H9 (cell line): ENCODE results near the gene MPP2. TPM values are rescaled to one million over a fixed set of nuclear protein-coding genes. Genes with fewer than 3 reads are reported as not detected.

Experiments
- DNase-seq: peaks from one replicate; pipeline ENCODE4 v3.0.0-alpha.2; 2017
- H2AFZ ChIP-seq: one replicate; pipeline ENCODE4 v1.6.1; 2013; ENCODE audit warnings: mild to moderate bottlenecking, low read length, control low read depth, moderate library complexity
- H2AK5ac ChIP-seq: 2 replicates; pipeline ENCODE4 v1.6.1; 2013; ENCODE audit warnings: low read length, control low read depth, mixed read lengths; ENCODE audit not compliant: insufficient read length
- H2BK120ac ChIP-seq: one replicate; pipeline ENCODE4 v1.6.1; 2013; ENCODE audit warnings: low read depth, mild to moderate bottlenecking, low read length, control low read depth, inconsistent platforms; ENCODE audit not compliant: poor library complexity, severe bottlenecking
- H2BK12ac ChIP-seq: 2 replicates; pipeline ENCODE4 v1.6.1; 2013; ENCODE audit warnings: low read length, control low read depth, mixed read lengths, low read depth; ENCODE audit not compliant: insufficient read length
- H2BK15ac ChIP-seq: 2 replicates; pipeline ENCODE4 v1.6.1; 2013; ENCODE audit warnings: low read depth, low read length, control low read depth
- H2BK20ac ChIP-seq: one replicate; pipeline ENCODE4 v1.6.1; 2013; ENCODE audit warnings: low read depth, mild to moderate bottlenecking, low read length, control low read depth, inconsistent platforms; ENCODE audit not compliant: poor library complexity, severe bottlenecking
- H2BK5ac ChIP-seq: 2 replicates; pipeline ENCODE4 v1.6.1; 2013; ENCODE audit warnings: low read length, control low read depth, mixed read lengths; ENCODE audit not compliant: insufficient read length
- H3K14ac ChIP-seq: 2 replicates; pipeline ENCODE4 v1.6.1; 2013; ENCODE audit warnings: low read length, control low read depth; ENCODE audit not compliant: insufficient read depth
- H3K18ac ChIP-seq: 2 replicates; pipeline ENCODE4 v1.6.1; 2013; ENCODE audit warnings: low read depth, mild to moderate bottlenecking, mixed read lengths, low read length, control low read depth; ENCODE audit not compliant: insufficient read length
- H3K23ac ChIP-seq: 2 replicates; pipeline ENCODE4 v1.6.1; 2013; ENCODE audit warnings: low read length, control low read depth, mixed read lengths, low read depth; ENCODE audit not compliant: insufficient read length
- H3K23me2 ChIP-seq: 2 replicates; pipeline ENCODE4 v1.6.1; 2013; ENCODE audit warnings: low read depth, mild to moderate bottlenecking, mixed read lengths, low read length, control low read depth; ENCODE audit not compliant: insufficient read length, poor library complexity, severe bottlenecking
- H3K27ac ChIP-seq: 2 replicates; pipeline ENCODE4 v1.5.1; 2013; ENCODE audit warnings: low read length, control low read depth, mixed read lengths, low read depth; ENCODE audit not compliant: insufficient read length
- H3K27me3 ChIP-seq: 2 replicates; pipeline ENCODE4 v1.6.1; 2013; ENCODE audit warnings: low read length, control low read depth, inconsistent platforms; ENCODE audit not compliant: insufficient read depth
- H3K4ac ChIP-seq: 2 replicates; pipeline ENCODE4 v1.6.1; 2013; ENCODE audit warnings: low read depth, mild to moderate bottlenecking, control low read depth, inconsistent platforms, low read length, moderate library complexity
- H3K4me1 ChIP-seq: 2 replicates; pipeline ENCODE4 v1.6.1; 2013; ENCODE audit warnings: low read length, control low read depth, inconsistent platforms; ENCODE audit not compliant: insufficient read depth
- H3K4me2 ChIP-seq: 2 replicates; pipeline ENCODE4 v1.6.1; 2013; ENCODE audit warnings: low read length, control low read depth, mixed read lengths; ENCODE audit not compliant: insufficient read length, insufficient read depth
- H3K56ac ChIP-seq: 2 replicates; pipeline ENCODE4 v1.6.1; 2013; ENCODE audit warnings: low read depth, mild to moderate bottlenecking, mixed read lengths, low read length, control low read depth; ENCODE audit not compliant: insufficient read length
- H3K79me1 ChIP-seq: 2 replicates; pipeline ENCODE4 v1.6.1; 2013; ENCODE audit warnings: low read depth, mild to moderate bottlenecking, moderate library complexity, low read length, control low read depth, inconsistent platforms; ENCODE audit not compliant: insufficient read depth, poor library complexity, severe bottlenecking
- H3K79me2 ChIP-seq: 2 replicates; pipeline ENCODE4 v1.6.1; 2013; ENCODE audit warnings: low read length, control low read depth, inconsistent platforms; ENCODE audit not compliant: insufficient read depth
- H3K9ac ChIP-seq: 2 replicates; pipeline ENCODE4 v1.6.1; 2013; ENCODE audit warnings: low read length, control low read depth, mixed read lengths; ENCODE audit not compliant: insufficient read length; ENCODE audit errors: extremely low read depth
- H3K9me3 ChIP-seq: one replicate; pipeline ENCODE4 v1.6.1; 2013; ENCODE audit warnings: low read depth, low read length, inconsistent platforms; ENCODE audit not compliant: control insufficient read depth
- H3T11ph ChIP-seq: one replicate; pipeline ENCODE4 v1.6.1; 2013; ENCODE audit warnings: mild to moderate bottlenecking, low read length, control low read depth, inconsistent platforms
- H4K20me1 ChIP-seq: one replicate; pipeline ENCODE4 v1.6.1; 2013; ENCODE audit not compliant: control insufficient read depth, insufficient read length, insufficient read depth
- H4K5ac ChIP-seq: 2 replicates; pipeline ENCODE4 v1.6.1; 2013; ENCODE audit warnings: low read depth, mild to moderate bottlenecking, mixed read lengths, low read length, control low read depth; ENCODE audit not compliant: insufficient read length
- H4K8ac ChIP-seq: replicated peaks from 2 replicates; pipeline ENCODE4 v1.6.1; 2013; ENCODE audit warnings: low read length, control low read depth, mixed read lengths, low read depth; ENCODE audit not compliant: insufficient read length
- H4K91ac ChIP-seq: 2 replicates; pipeline ENCODE4 v1.6.1; 2013; ENCODE audit warnings: low read depth, mild to moderate bottlenecking, moderate library complexity, mixed read lengths, low read length, control low read depth; ENCODE audit not compliant: insufficient read length
- H3K27ac Mint-ChIP-seq, 3 experiments: 2 replicates in 2 of 3; 3 replicates in 1 of 3; pipeline ENCODE4 v1.8.0; 2020 to 2021; ENCODE audit warnings: mixed read lengths in 3 of 3, mild to moderate bottlenecking in 1 of 3, moderate library complexity in 1 of 3
- H3K27me3 Mint-ChIP-seq: 2 replicates; pipeline ENCODE4 v1.8.0; 2021; ENCODE audit warnings: low read depth, mild to moderate bottlenecking, moderate library complexity, mixed read lengths
- H3K36me3 Mint-ChIP-seq, 3 experiments: 2 replicates in 2 of 3; 3 replicates in 1 of 3; pipeline ENCODE4 v1.8.0; 2020 to 2021; ENCODE audit warnings: low read depth in 3 of 3, mixed read lengths in 3 of 3; ENCODE audit not compliant: insufficient read depth in 1 of 3
- H3K4me1 Mint-ChIP-seq, 2 experiments: 2 replicates each; pipeline ENCODE4 v1.8.0; 2020; ENCODE audit warnings: mixed read lengths in 2 of 2
- H3K4me3 Mint-ChIP-seq, 2 experiments: 2 replicates in 1 of 2; 3 replicates in 1 of 2; pipeline ENCODE4 v1.8.0; 2020 to 2021; ENCODE audit warnings: mild to moderate bottlenecking in 2 of 2, mixed read lengths in 2 of 2, moderate library complexity in 1 of 2
- H3K9me3 Mint-ChIP-seq, 2 experiments: 2 replicates in 1 of 2; 3 replicates in 1 of 2; pipeline ENCODE4 v1.8.0; 2020; ENCODE audit warnings: mild to moderate bottlenecking in 2 of 2, mixed read lengths in 2 of 2, moderate library complexity in 1 of 2
- CTCF ChIP-seq: fragments of 200-600 bp; sonication (generic); conservative IDR thresholded peaks from 3 replicates; pipeline ENCODE4 v1.8.0; 2021; ENCODE audit warnings: antibody characterized with exemption, mild to moderate bottlenecking
- WGBS: extraction: QIAGEN DNeasy Blood & Tissue Kit; methylation state at CpG from one replicate; pipeline ENCODE4 v1.1.7; 2013; ENCODE audit warnings: missing lambda C conversion rate, low lambda C conversion rate, mixed read lengths; ENCODE audit not compliant: insufficient read length; ENCODE audit errors: extremely low coverage; 5-methylcytosine and 5-hydroxymethylcytosine counted together
- total RNA-seq: library from RNA; stranded (reverse); gene quantifications from 2 replicates; pipeline ENCODE4 v1.2.1, GENCODE V29; 2021

MPP2 gene
- total RNA-seq, 1 experiment from 2014 or later = 16.3 TPM

- H4K20me1 ChIP-seq = no peaks in the 10 kb centered on the region
- H3K18ac ChIP-seq = no peak overlapping the region
- no peak overlapping the region for H3K9ac ChIP-seq
- H3K23me2 ChIP-seq = peaks cover 34% of the 10 kb centered on the region
- no peak overlapping the region for H3K27ac ChIP-seq
- no peak overlapping the region for H3K14ac ChIP-seq
- H3K9me3 ChIP-seq = no peaks in the 10 kb centered on the region
- Mint-ChIP-seq H3K27ac (no peak overlapping the region), H3K4me1 (peaks cover 30 to 44% of the 10 kb centered on the region in 2 experiments), H3K4me3 (peak overlapping the region; percentile 69 to 89), H3K9me3 (no peaks in the 10 kb centered on the region), H3K27me3 (peaks cover 83% of the 10 kb centered on the region), H3K36me3 (no peaks in the 10 kb centered on the region)
- no peaks in the 10 kb centered on the region for H3K79me1 ChIP-seq
- no peak overlapping the region for H2AK5ac ChIP-seq
- no peak for TF ChIP-seq CTCF
- H3K4me1 ChIP-seq = no peaks in the 10 kb centered on the region; the same call in 1 of the 2 replicates
- H3K4me2 ChIP-seq = peak overlapping the region; percentile 65
- H2BK12ac ChIP-seq = no peak overlapping the region
- no peak overlapping the region for H4K91ac ChIP-seq
- peak; percentile 52 for DNase-seq
- no peak overlapping the region for H2BK15ac ChIP-seq
- no peak overlapping the region for H4K5ac ChIP-seq
- H3K4ac ChIP-seq = no peak overlapping the region
- H4K8ac ChIP-seq = no peak overlapping the region
- no peak overlapping the region for H2BK20ac ChIP-seq
- no peak overlapping the region for H2BK5ac ChIP-seq
- no peak overlapping the region for H3T11ph ChIP-seq
- no peak overlapping the region for H2AFZ ChIP-seq
- no peaks in the 10 kb centered on the region for H3K79me2 ChIP-seq
- no peak overlapping the region for H2BK120ac ChIP-seq
- H3K27me3 ChIP-seq = no peaks in the 10 kb centered on the region
- H3K56ac ChIP-seq = no peak overlapping the region
- whole genome bisulfite sequencing = no CpG with 5 or more reads among the region's 3 CpGs
- no peak overlapping the region for H3K23ac ChIP-seq
Observed at GRCh38 chr17:43905400-43905984, 1.8 kb downstream of the MPP2 start.
